Esophagus muscularis mucosa (tissue), 3 donors: Measurements from ENCODE around the gene SIGLEC14.
A peak's percentile ranks its signal among the peaks of the same experiment; 100 is the strongest.

Experiments
- CTCF ChIP-seq, 3 experiments: fragments of 200-600 bp in 2 of 3; fragments of 450-650 bp in 1 of 3; sonication (generic) in 2 of 3; IDR thresholded peaks; one replicate each; pipeline ENCODE4 v1.5.1; 2017 to 2019; ENCODE audit warnings: antibody characterized with exemption in 3 of 3, mild to moderate bottlenecking in 2 of 3, moderate library complexity in 1 of 3
- EP300 ChIP-seq: sonication (generic); formaldehyde crosslinking; IDR thresholded peaks from one replicate; pipeline ENCODE4 v1.6.1; 2017; ENCODE audit warnings: antibody characterized with exemption

- peak; percentile 17 to 34 (median 34) for TF ChIP-seq CTCF (IDR thresholded peaks at IDR 0.05)
- no peak for TF ChIP-seq EP300
These were observed 38.6 kb downstream of the SIGLEC14 start for GRCh38 chr19:51607920-51608562.
